Stimulated activated CD4-positive, alpha-beta T cell treated with anti-CD3 and anti-CD28 coated beads, Interleukin-1b, Interleukin-23, amount 100 ng/mL, for 4 hours (primary cell): ENCODE data around the gene ASMT.
"Not testable (repeated sequence)": the region's sequence is repeated elsewhere in the genome, so short reads cannot be mapped to it uniquely, and the experiment has no call there.

Source experiments
- DNase-seq, 2 donors: peaks; one replicate each; pipeline ENCODE4 v3.0.0-alpha.2; 2020; ENCODE audit warnings: low read depth in 2 of 2

Gene ASMT

DNA sequence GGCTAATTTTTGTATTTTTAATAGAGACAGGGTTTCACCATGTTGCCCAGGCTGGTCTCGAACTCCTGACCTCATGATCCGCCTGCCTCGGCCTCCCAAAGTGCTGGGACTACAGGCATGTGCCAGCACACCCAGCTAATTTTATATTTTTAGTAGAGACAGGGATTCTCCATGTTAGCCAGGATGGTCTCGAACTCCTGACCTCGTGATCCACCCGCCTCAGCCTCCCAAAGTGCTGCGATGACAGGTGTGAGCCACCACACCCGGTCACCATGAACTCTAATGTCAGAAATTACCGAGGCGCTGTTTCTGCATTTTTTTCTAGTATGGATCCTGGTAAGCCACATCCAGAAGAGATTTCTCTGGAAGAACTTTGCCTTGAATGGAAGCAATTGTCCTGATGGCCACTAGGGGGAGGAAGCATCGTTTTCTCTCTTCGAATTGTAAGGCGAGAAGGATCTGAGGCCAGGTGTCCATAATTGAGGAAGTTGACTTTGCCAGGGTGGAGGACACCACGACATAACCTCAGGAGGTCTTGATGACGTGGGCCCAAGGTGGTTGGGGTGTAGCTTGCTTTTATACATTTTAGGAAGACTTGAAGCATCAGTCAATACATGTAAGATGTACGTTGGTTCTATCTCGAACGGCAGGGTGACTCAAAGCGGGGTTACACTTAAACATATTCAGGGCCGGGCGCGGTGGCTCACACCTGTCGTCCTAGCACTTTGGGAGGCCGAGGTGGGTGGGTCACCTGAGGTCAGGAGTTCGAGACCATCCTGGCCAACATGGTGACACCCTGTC, 37.4 kb downstream of the ASMT start:
- DNase-seq: not testable (repeated sequence)

DNA sequence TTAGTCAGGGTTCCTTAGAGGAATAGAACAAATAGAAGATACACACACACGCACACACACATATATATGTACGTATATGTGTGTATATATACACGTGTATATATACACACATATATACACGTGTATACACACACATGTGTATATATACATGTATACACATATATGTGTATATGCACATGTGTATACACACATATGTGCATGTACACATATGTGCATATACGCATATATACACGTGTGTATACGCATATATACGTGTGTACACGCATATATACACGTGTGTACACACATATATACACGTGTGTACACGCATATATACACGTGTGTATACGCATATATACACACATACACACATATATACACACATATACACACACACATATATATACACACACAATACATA, 41.5 kb downstream of the ASMT start:
- DNase-seq: no peak

DNA sequence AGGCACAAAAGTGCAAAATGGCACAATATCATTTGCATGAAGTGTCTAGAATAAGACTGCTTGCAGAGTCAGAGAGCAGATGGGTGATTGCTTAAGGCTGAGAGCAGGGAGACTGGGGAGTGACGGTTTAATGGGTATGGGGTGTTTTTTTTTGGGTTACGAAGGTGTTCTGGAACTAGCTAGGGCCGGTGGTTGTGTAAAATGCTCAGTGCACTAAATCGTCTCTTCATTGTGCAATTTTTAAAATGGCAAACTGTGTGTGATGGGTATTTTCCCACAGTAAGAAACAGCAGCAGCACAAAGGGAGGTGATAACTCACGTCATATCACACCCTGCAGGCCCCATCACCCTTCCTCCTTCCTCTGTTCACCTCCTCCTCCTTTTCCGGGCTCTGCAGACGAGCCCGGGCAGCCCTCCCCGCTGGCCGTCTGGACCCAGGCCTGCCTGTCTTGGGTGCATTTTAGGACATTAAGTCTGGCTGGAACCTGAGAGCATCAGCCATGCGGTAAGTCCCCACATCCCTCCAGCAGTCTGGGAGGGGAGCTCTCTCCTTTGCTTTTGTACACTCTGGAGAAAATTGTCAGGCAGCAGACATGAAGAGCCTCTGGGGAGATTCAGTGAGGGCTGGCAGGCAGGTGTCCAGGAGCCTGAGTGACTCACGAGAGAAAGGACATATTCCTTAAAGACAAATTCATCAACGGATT, 42.7 kb downstream of the ASMT start:
- DNase-seq: no peak

DNA sequence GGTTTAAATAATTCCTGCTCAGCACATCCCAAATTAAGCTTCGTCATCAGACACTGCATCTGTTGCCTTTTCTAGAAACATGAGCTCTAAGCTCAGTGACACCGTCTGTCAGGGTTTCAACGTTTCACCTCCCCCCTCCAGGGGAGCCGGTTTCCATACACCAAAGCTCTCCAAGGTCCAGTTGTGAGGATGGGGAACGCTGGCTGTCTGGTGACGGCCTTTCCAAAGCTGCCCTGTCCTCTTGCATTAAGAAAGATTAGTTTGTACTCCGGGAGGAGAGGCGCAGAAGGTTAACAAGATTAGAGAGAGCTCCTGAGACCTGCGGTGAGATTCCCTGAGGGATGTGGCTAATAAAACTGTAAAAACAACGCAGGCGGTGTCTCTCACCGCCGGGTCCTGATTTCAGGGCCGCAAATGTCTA, 43.2 kb downstream of the ASMT start:
- DNase-seq: no peak

DNA sequence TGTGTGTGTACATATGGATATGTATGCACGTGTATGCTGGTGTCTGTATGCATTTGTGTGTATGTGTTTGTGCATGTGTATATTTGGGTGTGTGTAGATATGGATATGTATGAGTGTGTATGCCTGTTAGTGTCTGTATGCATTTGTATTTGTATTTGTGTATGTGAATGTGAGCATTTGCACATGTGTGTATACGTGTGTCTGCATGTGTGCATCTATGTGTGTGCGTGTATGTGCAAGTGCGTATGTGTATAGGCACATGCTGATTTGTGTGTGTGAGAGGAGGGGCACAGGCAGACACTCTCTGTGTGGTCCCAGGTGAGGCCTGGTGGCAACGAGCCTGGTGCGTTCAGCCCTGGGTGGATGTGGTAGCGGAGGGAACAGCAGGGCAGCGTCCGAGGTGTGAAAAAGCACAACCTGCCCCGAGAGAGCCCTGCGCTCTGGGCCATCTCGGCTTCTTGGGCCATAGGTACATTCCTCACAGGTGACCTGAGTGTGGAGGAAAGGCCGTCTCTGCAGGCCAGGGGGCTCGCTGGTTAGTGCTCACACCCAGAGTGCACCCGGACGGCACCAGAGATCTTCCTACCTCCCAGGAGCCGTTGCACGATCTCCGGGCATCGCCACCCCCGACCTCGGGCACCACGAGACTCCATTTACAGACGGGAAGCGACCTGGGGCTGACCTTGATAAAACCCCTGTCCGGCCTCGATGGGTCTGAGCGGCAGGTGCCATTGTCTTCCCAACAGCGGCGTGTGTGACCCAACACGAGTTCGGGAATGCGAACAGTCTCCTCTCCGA, 45.0 kb downstream of the ASMT start:
- DNase-seq: no peak

DNA sequence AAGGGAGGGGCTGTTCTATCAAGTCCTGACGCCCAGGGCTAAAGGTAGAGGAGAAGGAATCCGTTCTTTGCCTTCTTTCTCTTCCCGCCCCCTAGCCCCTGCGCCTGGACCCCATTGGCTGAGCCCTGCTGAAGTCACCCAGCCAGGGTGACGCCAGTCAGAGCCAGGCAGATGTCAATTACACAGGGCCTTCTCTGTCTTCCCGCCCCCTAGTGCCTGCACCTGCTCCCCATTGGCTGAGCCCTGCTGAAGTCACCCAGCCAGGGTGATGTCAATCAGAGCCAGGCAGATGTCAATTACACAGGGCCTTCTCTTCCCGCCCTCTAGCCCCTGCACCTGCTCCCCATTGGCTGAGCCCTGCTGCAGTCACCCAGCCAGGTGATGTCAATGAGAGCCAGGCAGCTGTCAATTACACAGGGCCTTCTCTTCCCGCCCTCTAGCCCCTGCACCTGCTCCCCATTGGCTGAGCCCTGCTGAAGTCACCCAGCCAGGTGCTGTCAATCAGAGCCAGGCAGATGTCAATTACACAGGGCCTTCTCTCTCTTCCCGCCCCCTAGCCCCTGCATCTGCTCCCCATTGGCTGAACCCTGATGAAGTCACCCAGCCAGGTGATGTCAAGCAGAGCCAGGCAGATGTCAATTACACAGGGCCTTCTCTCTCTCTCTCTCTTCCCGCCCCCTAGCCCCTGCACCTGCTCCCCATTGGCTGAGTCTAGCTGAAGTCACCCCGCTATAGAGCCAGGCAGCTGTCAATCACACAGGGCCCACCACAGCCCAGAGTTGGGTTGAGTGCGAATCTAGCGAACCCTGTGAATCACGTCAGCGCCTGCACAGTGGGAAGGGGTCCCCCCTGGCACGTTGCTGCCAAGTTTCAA, 46.4 kb downstream of the ASMT start:
- peak; percentile 31 to 69 for DNase-seq

DNA sequence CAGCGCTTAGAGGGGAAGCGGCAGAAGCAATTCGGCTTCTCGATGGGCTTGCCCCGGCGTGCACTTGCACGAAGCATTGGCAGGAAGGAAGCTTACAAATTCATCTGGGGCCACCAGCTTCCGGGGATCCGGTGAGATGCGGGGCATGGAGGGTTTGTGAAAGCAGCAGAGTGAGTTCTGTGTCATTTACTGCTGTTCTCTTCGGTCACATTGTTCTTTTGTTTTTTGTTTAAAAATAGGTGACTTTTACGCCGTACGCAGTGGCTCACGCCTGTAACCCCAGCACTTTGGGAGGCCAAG, 47.0 kb downstream of the ASMT start:
- DNase-seq: no peak

DNA sequence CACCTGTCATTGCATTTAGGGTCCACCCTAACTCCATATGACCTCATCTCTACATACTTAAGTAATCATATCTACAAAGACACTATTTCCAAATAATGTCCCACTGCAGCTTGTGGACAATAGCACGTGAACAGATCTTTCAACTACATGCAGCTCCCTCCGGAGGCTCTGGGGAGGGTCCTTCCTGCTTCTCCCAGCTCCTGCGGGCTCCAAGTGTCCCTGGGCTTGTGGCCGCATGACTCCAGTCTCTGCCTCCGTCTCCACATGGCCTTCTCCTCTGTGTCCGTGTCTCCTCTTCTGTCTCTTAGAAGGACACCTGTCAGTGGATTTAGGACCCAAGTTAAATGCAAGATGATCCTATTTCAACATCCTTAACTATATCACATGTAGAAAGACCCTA, 52.7 kb downstream of the ASMT start:
- no peak for DNase-seq

DNA sequence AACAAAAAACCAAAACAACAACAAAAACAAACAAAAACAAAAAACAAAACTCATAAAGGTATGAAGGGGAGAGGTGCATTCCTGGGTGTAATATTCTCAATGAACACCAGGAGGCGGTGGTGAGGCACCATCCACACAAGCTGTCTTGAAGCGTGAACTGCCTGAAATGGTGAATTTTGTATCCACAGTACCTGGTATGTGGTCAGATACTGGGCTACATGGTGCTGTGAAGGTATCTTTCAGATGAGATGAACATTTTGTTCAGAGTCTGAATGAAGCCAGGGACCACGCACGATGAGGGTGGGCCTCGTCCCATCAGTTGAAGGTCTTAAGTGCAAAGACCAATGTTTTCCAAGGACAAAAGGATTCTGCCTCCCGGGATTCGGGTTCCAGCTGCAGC, 58.5 kb downstream of the ASMT start:
- DNase-seq: peak in 1 of 2 donors; percentile 17

DNA sequence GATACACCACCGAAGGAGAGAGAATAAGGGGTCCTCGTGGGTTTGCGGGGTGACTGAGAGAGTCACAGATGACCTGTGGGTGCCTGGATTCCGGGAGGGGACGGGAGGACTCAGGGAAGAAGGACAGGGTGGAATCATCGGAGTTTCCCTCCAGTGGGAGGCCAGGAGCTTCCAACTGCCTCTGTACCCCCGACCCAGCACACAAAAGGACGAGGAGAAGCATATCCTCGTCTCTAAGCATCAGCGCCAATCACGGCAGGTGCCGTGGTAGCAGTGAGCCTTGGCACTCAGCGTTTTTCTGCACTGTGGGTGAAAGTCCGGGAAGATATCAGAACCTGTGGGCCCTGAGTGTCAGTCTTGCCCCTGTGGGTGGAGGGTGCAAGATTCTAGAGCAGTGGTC, 62.0 kb downstream of the ASMT start:
- no peak for DNase-seq

DNA sequence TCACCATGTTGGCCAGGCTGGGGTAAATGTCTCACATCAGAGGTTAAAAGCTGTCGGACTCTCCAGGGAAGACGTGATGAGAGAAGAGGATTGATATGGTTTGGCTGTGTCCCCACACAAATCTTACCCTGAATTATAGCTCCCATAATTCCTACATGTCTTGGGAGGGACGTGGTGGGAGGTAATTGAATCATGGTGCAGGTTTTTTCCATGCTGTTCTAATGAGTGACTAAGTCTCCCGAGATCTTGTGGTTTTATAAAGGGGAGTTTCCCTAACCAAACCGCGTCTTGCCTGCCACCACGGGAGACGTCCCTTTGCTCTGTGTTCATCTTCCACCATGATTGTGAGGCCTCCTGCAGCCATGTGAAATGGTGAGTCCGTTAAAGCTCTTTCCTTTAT, 64.4 kb downstream of the ASMT start:
- DNase-seq: no peak

DNA sequence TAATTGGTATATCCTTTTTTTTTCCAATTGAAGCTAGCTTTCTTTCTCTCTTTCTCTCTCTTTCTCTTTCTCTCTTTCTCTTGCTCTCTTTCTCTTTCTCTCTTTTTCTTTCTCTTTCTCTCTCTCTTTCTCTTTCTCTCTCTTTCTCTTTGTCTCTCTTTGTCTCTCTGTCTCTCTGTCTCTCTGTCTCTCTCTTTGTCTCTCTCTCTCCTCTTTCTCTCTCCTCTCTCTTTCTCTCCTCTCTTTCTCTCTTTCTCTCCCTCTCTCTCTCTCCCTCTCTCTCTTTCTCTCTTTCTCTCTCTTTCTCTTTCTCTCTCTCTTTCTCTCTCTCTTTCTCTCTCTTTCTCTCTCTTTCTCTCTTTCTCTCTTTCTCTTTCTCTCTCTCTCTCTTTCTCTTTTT, 66.6 kb downstream of the ASMT start:
- no peak for DNase-seq

DNA sequence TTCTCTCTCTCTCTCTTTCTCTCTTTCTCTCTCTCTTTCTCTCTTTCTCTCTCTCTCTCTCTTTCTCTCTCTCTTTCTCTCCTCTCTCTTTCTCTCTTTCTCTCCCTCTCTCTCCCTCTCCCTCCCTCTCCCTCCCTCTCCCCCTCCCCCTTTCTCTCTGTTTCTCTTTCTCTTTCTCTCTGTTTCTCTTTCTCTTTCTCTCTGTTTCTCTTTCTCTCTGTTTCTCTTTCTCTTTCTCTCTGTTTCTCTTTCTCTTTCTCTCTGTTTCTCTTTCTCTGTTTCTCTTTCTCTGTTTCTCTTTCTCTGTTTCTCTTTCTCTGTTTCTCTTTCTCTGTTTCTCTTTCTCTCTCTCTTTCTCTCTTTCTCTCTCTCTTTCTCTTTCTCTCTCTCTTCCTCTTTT, 67.0 kb downstream of the ASMT start:
- not testable (repeated sequence) for DNase-seq

DNA sequence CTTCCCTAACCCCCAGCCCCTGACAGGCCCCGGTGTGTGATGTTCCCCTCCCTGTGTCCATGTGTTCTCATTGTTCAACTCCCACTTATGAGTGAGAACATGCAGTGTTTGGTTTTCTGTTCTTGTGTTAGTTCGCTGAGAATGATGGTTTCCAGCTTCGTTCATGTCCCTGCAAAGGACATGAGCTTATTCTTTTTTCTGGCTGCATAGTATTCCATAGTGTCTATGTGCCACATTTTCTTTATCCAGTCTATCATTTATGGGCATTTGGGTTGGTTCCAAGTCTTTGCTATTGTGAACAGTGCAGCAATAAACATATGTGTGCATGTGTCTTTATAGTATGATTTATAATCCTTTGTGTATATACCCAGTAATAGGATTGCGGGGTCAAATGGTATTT, 67.6 kb downstream of the ASMT start:
- not testable (repeated sequence) for DNase-seq

DNA sequence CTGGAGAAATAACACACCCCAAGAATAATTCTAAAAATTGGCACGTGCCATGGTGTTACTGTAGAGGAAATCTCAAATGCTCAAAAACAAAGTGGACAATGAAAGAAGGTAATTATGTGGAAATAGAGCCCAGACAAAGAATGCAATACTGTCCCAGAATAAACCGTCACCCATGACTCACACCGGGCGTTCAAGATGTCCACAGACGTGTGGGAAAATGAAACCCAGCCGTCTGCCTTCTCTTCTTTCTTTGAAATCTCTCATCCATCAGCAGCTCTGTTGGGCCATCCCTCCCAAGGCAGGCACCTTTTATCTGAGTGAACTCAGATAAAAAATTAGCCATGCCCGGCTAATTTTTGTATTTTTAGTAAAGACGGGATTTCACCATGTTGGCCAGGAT, 70.0 kb downstream of the ASMT start:
- not testable (repeated sequence) for DNase-seq

DNA sequence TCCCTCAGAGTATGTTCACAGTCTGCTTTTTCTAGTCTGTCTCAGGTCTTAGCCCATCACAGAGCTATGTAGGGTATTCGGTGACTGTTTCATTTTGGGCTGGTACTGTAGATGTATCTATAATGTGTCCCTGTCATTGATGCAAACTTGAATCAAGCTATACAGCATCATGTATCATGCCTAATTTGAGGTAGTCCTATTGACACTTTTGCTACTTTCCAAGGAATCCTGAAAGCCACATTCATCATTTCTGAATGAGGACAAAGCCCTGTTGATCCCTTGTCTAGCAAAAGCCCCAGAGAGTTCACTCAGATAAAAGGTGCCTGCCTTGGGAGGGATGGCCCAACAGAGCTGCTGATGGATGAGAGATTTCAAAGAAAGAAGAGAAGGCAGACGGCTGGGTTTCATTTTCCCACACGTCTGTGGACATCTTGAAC, 70.6 kb downstream of the ASMT start:
- DNase-seq: not testable (repeated sequence)

DNA sequence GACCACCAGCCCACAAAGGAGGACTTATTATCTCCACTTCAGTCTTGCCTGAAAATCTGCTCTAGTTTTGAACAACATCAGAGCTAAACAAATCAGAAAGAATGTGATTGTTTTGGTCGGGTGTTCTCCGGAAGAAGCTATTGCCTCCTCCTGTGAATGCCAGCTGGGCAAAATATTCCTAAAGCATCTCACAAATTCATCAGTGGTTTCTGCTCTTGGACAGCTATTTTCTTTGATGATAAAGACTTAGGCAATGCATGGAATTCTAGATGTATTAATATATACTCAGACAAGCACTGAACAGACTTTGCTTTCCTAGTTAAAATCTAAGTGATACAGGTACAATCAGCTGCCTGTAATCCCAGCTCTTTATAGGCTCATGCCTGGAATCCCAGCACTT, 71.8 kb downstream of the ASMT start:
- DNase-seq: no peak
